ENCODE data around the gene PRR5L. TPM values are rescaled to one million over a fixed set of nuclear protein-coding genes. Genes with fewer than 3 reads are reported as not detected.

Gene PRR5L
- polyA plus RNA-seq, 1 donor (not counting 4 experiments of a cell fraction or from before 2014, with no cell fraction given) = 20.1 TPM

- Histone ChIP-seq H3K9me1 (ENCODE audit: control insufficient read depth, extremely low read depth, insufficient read depth, low read length) (no peaks in the 10 kb centered on the region), H3K4me1 (ENCODE audit: control insufficient read depth, extremely low read depth, insufficient read depth, low read length) (peaks cover 20% of the 10 kb centered on the region)
- no peak for FAIRE-seq
Measured at GRCh38 chr11:36367806-36368680, 72.0 kb downstream of the PRR5L start.

GRCh38 chr11:36371181-36371580 is 75.1 kb downstream of the PRR5L start:
- no peak overlapping the region for H2AFZ ChIP-seq (ENCODE audit: control insufficient read depth, low read length)
- dilution Hi-C loops (cut with MboI; ENCODE audit: extremely low pct_ligation_motif_present, low sequenced_read_pairs) = no loop called here
- no peak overlapping the region for H3K4me3 ChIP-seq (ENCODE audit: control insufficient read depth in 2 of 3, extremely low read depth in 1 of 3, insufficient read depth in 2 of 3, low read depth in 1 of 3, low read length in 3 of 3)
- H4K20me1 ChIP-seq (ENCODE audit: control insufficient read depth, extremely low read depth, insufficient read depth, low read length) = no peaks in the 10 kb centered on the region
- H3K79me2 ChIP-seq (ENCODE audit: control insufficient read depth, insufficient read depth, low read length) = no peaks in the 10 kb centered on the region
- no peak for FAIRE-seq
- no peaks in the 10 kb centered on the region for H3K4me1 ChIP-seq (ENCODE audit: control insufficient read depth, extremely low read depth, insufficient read depth, low read length)
- no peaks in the 10 kb centered on the region for H3K9me1 ChIP-seq (ENCODE audit: control insufficient read depth, extremely low read depth, insufficient read depth, low read length)
- H3K27ac ChIP-seq (ENCODE audit: control insufficient read depth, insufficient read depth, low read length) = no peak overlapping the region
- DNase-seq (ENCODE audit: low read depth, low spot score) = no peak
- no peaks in the 10 kb centered on the region for H3K36me3 ChIP-seq (ENCODE audit: control insufficient read depth in 2 of 2, extremely low read depth in 1 of 2, insufficient read depth in 2 of 2, low read length in 2 of 2)
- H3K27me3 ChIP-seq (ENCODE audit: control insufficient read depth, extremely low read depth, insufficient read depth, low read length) = no peaks in the 10 kb centered on the region
- TF ChIP-seq EZH2 (IDR thresholded peaks at IDR 0.05; ENCODE audit: low read length) = no peak
- TF ChIP-seq CTCF (optimal IDR thresholded peaks at IDR 0.05 in 1 of 3, IDR thresholded peaks at IDR 0.05 in 1 of 3, conservative IDR thresholded peaks at IDR 0.05 in 1 of 3; ENCODE audit: extremely low read depth in 1 of 3, insufficient read depth in 2 of 3, low read length in 3 of 3) = no peak
- H3K9me3 ChIP-seq (ENCODE audit: control insufficient read depth, low read depth, low read length) = no peaks in the 10 kb centered on the region
- no peak overlapping the region for H3K9ac ChIP-seq (ENCODE audit: control insufficient read depth, extremely low read depth, insufficient read depth, low read length)
- no peak overlapping the region for H3K4me2 ChIP-seq (ENCODE audit: control insufficient read depth, extremely low read depth, insufficient read depth, low read depth, low read length)

More at GRCh38 chr11:36367806-36368680, 72.0 kb downstream of the PRR5L start:
- Histone ChIP-seq H3K4me3 (ENCODE audit: control insufficient read depth in 2 of 3, extremely low read depth in 1 of 3, insufficient read depth in 2 of 3, low read depth in 1 of 3, low read length in 3 of 3) (no peak overlapping the region), H2AFZ (ENCODE audit: control insufficient read depth, low read length) (no peak overlapping the region), H3K9me3 (ENCODE audit: control insufficient read depth, low read depth, low read length) (no peaks in the 10 kb centered on the region), H3K27me3 (ENCODE audit: control insufficient read depth, extremely low read depth, insufficient read depth, low read length) (no peaks in the 10 kb centered on the region), H4K20me1 (ENCODE audit: control insufficient read depth, extremely low read depth, insufficient read depth, low read length) (no peaks in the 10 kb centered on the region), H3K4me2 (ENCODE audit: control insufficient read depth, extremely low read depth, insufficient read depth, low read depth, low read length) (no peak overlapping the region), H3K27ac (ENCODE audit: control insufficient read depth, insufficient read depth, low read length) (no peak overlapping the region), H3K79me2 (ENCODE audit: control insufficient read depth, insufficient read depth, low read length) (no peaks in the 10 kb centered on the region), H3K36me3 (ENCODE audit: control insufficient read depth in 2 of 2, extremely low read depth in 1 of 2, insufficient read depth in 2 of 2, low read length in 2 of 2) (no peaks in the 10 kb centered on the region), H3K9ac (ENCODE audit: control insufficient read depth, extremely low read depth, insufficient read depth, low read length) (no peak overlapping the region)
- no peak for TF ChIP-seq EZH2 (IDR thresholded peaks at IDR 0.05; ENCODE audit: low read length)
- no peak for TF ChIP-seq CTCF (optimal IDR thresholded peaks at IDR 0.05 in 1 of 3, IDR thresholded peaks at IDR 0.05 in 1 of 3, conservative IDR thresholded peaks at IDR 0.05 in 1 of 3; ENCODE audit: extremely low read depth in 1 of 3, insufficient read depth in 2 of 3, low read length in 3 of 3)
- no peak for DNase-seq (ENCODE audit: low read depth, low spot score)
- dilution Hi-C loops (cut with MboI; ENCODE audit: extremely low pct_ligation_motif_present, low sequenced_read_pairs) = no loop called here
